Stimulated activated CD4-positive, alpha-beta T cell treated with anti-CD3 and anti-CD28 coated beads, Interleukin-2, amount 100 ng/mL, for 4 hours (primary cell): ENCODE results near the gene FLT4.
"Not testable (repeated sequence)": the region's sequence is repeated elsewhere in the genome, so short reads cannot be mapped to it uniquely, and the experiment has no call there.

Experiments used
- DNase-seq: peaks from one replicate; pipeline ENCODE4 v3.0.0-alpha.2; 2020; ENCODE audit warnings: low read depth

FLT4 gene

GRCh38 chr5:180670157-180670556, 20.8 kb upstream of the FLT4 start:
- no peak for DNase-seq

DNA sequence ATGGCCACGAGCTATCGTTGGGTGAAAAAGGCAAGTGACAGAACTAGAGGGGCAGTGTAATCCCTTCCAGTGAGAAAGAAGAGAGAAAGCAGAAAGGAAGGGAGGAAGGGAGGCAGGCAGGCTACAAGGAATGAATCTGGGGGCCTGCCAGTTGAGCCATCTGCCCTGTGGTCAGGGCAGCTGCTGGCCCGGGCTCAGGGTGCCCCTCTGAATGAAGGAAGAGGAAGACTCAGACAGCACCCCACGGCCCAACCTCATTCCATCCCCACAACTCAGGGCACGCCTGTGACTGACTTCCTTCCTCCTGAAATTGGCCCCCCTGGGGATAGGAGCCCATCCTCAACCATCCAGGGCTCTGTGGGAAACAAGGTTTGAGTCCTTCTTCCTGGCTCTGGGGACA, 20.3 kb upstream of the FLT4 start:
- DNase-seq, result no peak

- no peak for DNase-seq
Observed at GRCh38 chr5:180668835-180669596, 19.6 kb upstream of the FLT4 start.

- DNase-seq, result no peak
Observed at GRCh38 chr5:180666812-180667211, 17.4 kb upstream of the FLT4 start.

DNA sequence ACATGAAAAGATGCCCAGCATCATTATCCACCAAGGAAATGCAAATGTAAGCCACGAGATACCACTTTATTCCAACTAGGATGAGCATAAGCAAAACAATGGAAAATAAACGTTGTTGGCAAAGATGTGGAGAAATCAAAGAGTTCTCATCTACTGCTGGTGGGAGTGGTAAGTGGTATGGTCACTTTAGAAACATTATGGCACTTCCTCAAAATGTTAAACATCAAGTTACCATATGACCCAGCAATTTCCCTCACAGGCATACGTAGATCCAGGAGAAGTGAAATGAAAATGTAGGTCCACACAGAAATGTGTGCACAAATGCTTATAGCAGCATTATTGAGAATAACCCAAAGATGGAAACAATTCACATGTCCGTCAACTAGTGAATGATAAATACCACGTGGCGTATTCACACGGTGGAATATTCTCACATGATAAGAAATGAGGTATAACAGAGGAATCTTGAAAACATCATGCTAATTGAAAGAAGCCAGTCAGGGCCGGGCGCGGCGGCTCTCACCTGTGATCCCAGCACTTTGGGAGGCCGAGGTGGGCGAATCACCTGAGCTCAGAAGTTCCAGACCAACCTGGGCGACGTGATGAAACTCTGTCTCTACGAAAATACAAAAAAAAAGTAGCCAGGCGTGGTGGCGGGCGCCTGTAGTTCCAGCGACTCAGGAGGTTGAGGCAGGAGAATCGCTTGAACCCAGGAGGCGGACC, 16.4 kb upstream of the FLT4 start:
- DNase-seq, result no peak

GRCh38 chr5:180658774-180659564, 9.6 kb upstream of the FLT4 start:
- no peak for DNase-seq

GRCh38 chr5:180655243-180655642, 5.8 kb upstream of the FLT4 start:
- not testable (repeated sequence) for DNase-seq

DNA sequence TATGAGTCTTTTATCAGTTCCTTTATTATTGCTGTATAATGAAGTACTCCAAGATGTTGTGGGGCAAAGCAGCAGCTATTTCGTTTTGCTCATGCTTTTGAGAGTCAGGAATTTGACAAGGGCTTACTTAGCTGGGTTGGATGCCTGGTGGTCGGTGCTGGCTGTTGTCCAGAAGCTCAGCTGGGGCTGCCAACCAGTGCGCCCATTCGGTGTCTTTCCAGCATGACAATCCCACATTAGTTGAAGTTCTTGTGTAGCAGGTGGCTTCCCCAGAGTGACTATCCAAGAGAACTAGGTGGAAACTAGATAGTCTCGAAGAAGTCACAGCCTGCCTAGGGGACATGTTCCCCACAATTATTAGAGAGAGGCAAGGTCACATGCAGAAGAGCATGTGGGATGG, 3.4 kb upstream of the FLT4 start:
- no peak for DNase-seq

GRCh38 chr5:180652346-180652745, 2.9 kb upstream of the FLT4 start:
- no peak for DNase-seq

GRCh38 chr5:180648658-180649296, 623 bp downstream of the FLT4 start:
- no peak for DNase-seq

DNA sequence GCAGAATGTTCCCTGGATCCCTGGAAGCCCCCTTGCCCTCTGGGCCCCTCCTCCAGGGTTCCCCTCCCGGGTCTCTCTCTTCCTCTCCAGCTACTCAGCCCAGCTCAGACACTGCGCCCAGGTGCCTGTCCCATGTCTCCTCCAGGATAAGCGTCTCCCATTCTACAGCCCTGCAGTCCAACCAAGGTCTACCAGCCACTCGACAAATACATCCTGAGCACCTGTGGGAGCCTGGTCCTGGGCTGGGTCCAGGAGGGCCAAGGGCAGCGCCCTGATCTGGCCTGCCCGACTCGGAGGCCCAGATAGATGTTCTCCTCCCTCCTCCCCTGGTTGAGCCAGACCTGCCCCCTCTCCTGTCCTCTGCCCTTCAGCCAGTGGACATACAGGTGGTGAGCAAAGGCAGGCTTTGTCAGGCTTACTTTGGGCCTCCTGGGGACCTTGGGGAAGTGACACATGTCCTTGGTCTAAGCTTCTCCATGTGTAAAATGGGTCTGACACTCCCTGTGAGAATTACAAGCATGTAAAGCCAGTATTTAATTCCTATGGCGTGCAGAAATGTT, 1.4 kb downstream of the FLT4 start:
- no peak for DNase-seq

- DNase-seq, result no peak
Observed at GRCh38 chr5:180647465-180647864, 1.9 kb downstream of the FLT4 start.

DNA sequence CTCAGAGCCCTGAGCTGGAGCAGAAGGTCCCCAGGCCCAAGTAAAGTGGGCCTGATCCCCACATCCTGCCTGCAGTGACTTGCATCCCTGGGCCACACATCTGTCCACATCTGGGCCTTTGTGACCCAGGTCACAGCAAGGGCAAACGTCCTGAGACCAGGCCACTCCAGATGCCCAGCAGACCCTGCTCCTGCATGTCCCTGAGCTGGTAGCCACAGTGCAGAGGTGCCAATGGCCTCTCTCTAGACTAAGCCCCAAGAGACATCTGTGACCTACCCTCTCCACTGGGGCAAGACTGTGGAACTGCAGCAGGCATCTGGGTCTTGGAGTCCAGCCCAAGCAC, 2.5 kb downstream of the FLT4 start:
- no peak for DNase-seq

DNA sequence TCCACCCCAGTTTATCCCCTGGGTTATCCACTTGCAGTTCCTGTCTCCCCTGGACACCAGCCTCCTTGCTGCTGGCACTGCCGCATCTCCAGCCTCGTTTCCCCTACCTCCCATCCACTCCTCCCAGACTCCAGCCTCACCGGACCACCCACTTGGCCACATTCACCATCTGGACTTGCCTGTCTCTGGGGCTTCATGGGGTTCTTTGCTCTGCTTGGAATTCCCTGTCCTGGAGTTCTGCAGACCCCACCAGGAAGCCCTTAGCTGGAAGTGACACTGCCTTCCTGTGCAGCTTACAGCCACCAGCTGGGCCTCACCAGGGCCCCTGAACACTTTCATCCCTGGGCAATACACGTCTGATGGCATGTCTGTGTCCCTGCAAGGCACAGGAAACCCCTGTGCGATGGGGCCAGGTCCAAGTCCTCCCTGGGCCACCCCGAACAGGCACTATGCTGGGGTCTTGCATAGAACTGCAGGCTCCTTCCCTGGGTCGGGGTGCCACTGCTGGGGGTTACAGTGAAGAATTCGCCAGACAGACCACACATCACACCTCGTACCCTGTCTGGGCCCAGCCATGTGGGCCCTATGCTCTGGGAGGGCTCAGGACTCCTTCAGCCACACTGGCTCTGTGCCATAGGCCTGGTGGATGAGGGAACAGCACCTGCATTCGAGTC, 3.0 kb downstream of the FLT4 start:
- DNase-seq, result no peak

GRCh38 chr5:180645274-180646204, 3.9 kb downstream of the FLT4 start:
- no peak for DNase-seq

- no peak for DNase-seq
Observed at GRCh38 chr5:180644825-180645273, 4.6 kb downstream of the FLT4 start.

DNA sequence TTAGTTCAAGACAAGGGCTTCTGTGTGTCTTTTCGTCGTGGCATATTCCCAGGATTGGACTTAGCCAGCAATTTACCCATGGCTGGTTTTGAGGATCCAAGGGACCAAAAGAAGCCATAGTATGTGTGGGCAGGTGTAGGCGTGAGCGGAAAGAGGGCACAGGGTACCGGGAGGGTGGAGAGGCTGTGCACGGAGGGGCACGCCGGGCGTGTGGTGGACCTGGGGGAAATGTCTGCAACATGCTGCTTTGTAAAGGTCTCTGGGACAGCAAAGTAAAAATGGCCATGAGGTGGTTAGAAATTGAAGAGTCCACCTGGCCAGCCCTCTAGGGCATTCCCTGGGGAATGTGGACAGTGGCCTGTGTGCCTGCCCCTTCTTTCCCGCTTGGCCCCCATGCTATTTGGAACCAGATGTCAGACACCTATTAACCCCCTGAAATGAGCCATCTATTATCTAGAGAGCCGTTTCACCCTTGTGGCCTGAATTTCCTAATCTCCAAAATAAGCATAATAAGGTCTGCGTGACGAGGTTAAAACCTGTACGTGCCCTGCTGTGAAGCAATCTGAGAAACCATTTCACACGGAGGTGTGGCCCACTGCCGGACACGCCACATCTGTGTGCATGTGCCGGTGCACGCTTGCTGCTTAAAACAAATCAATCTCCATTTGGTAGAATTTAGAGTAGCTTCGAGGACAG, 5.1 kb downstream of the FLT4 start:
- DNase-seq, result no peak

DNA sequence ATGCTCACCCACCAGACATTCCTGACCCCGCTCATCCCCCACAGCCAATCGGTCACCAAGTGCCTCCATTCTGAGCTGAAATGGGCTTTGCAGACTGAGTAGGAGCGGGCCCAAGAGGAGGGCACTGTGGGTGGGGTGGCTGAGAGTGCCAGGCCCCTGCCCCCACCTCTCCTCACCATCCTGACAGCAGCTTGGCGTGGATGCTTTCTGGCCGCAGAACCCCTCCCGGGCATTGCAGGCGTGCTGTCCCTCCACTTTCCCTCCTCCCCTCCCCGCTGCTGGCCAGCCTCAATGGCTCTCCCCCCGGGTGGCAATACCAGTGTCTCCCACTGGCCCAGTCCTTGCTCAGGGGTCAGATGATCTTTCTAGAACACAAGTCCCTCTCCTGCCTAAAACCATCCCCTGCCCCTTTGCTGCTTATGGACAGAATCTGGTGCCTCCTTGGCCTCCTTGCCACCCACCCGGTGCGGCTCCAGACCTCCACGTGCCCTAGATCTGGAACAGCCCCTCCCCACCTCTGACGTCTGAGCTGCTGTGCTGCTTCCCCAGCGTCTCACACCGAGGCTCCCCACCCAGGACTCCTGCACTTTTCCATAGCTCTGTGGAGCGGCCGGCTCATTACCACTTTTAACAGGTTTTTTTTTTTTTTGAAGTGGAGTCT, 6.1 kb downstream of the FLT4 start:
- no peak for DNase-seq

GRCh38 chr5:180642779-180643178, 6.6 kb downstream of the FLT4 start:
- DNase-seq, result no peak
